GM23338 (cell line): ENCODE measurements around the gene ADAMTSL2.

Experiments used
- CREB1 ChIP-seq: fragments of 250-450 bp; sonication (Bioruptor Pico); IDR thresholded peaks from 2 replicates; pipeline ENCODE4 v1.5.0; 2020; ENCODE audit warnings: low read depth, mild to moderate bottlenecking, moderate library complexity
- EZH2 ChIP-seq: fragments of 200-600 bp; sonication (generic); IDR thresholded peaks from one replicate; pipeline ENCODE4 v1.8.0; 2017; ENCODE audit warnings: antibody characterized with exemption, mild to moderate bottlenecking, low read depth; ENCODE audit not compliant: unreplicated experiment
- EZH2phosphoT487 ChIP-seq: fragments of 200-600 bp; sonication (generic); IDR thresholded peaks from one replicate; pipeline ENCODE4 v1.8.1; 2018; ENCODE audit warnings: antibody characterized with exemption; ENCODE audit not compliant: unreplicated experiment
- JUNB ChIP-seq: IDR thresholded peaks from one replicate; pipeline ENCODE4 v1.6.1; 2016; ENCODE audit warnings: antibody characterized with exemption; ENCODE audit not compliant: unreplicated experiment
- NANOG ChIP-seq: IDR thresholded peaks from 2 replicates; pipeline ENCODE4 v1.6.1; 2016; ENCODE audit warnings: antibody characterized with exemption, borderline replicate concordance
- POLR2AphosphoS5 ChIP-seq: IDR thresholded peaks from 2 replicates; pipeline ENCODE4 v1.6.1; 2016; ENCODE audit warnings: antibody characterized with exemption, low read depth
- ZNF114 ChIP-seq: fragments of 250-450 bp; sonication (Bioruptor Pico); IDR thresholded peaks from 2 replicates; pipeline ENCODE4 v1.5.0; 2020; ENCODE audit warnings: mild to moderate bottlenecking, moderate library complexity
- ZNF331 ChIP-seq: fragments of 250-450 bp; sonication (Bioruptor Pico); IDR thresholded peaks from 2 replicates; pipeline ENCODE4 v1.5.0; 2020; ENCODE audit warnings: low read depth, mild to moderate bottlenecking, moderate library complexity
- TF ChIP-seq, protein P1 (sequence below), 2 experiments: fragments of 200-600 bp in 1 of 2; sonication (generic) in 1 of 2; conservative IDR thresholded peaks; 2 replicates each; pipeline versions ENCODE4 v1.5.1 to v1.6.1; 2016 to 2017; ENCODE audit warnings: antibody characterized with exemption in 2 of 2, low read depth in 2 of 2, mild to moderate bottlenecking in 2 of 2, moderate library complexity in 1 of 2
- TF ChIP-seq, protein P2 (sequence below): IDR thresholded peaks from one replicate; pipeline ENCODE4 v1.6.1; 2018; ENCODE audit warnings: antibody characterized with exemption; ENCODE audit not compliant: unreplicated experiment
- TF ChIP-seq, protein P3 (sequence below): IDR thresholded peaks from 2 replicates; pipeline ENCODE4 v1.6.1; 2016; ENCODE audit warnings: antibody characterized with exemption

DNA sequence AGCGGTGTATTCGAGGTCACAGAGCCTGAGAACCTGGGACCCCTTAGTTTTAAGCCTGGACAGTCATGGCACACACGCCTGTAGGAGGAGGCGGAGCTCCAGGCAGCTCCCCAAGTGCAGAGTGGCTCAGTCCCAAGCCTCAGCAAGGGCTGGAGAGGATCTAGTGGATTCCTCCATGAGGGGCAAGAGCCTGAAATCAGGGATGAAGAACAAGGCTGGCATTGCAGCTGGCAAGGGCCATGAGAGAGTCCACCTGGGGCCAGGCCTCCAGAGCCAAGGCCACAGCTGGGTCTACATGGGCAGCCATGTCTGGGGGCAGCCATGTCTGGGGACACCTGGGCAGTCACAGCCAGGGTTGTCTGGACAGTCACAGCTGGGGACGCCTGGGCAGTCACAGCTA lies 21.9 kb downstream of the ADAMTSL2 start:
- TF ChIP-seq, protein P1, sequence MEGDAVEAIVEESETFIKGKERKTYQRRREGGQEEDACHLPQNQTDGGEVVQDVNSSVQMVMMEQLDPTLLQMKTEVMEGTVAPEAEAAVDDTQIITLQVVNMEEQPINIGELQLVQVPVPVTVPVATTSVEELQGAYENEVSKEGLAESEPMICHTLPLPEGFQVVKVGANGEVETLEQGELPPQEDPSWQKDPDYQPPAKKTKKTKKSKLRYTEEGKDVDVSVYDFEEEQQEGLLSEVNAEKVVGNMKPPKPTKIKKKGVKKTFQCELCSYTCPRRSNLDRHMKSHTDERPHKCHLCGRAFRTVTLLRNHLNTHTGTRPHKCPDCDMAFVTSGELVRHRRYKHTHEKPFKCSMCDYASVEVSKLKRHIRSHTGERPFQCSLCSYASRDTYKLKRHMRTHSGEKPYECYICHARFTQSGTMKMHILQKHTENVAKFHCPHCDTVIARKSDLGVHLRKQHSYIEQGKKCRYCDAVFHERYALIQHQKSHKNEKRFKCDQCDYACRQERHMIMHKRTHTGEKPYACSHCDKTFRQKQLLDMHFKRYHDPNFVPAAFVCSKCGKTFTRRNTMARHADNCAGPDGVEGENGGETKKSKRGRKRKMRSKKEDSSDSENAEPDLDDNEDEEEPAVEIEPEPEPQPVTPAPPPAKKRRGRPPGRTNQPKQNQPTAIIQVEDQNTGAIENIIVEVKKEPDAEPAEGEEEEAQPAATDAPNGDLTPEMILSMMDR (conservative IDR thresholded peaks at IDR 0.05; ENCODE audit: low read depth in 2 of 2), result no peak
- TF ChIP-seq JUNB (no peak), POLR2AphosphoS5 (no peak), EZH2 (no peak), EZH2phosphoT487 (no peak), NANOG (no peak), ZNF114 (CRISPR knock-in tag) (no peak), CREB1 (CRISPR knock-in tag) (no peak), ZNF331 (CRISPR knock-in tag) (no peak)
- TF ChIP-seq, protein P2, sequence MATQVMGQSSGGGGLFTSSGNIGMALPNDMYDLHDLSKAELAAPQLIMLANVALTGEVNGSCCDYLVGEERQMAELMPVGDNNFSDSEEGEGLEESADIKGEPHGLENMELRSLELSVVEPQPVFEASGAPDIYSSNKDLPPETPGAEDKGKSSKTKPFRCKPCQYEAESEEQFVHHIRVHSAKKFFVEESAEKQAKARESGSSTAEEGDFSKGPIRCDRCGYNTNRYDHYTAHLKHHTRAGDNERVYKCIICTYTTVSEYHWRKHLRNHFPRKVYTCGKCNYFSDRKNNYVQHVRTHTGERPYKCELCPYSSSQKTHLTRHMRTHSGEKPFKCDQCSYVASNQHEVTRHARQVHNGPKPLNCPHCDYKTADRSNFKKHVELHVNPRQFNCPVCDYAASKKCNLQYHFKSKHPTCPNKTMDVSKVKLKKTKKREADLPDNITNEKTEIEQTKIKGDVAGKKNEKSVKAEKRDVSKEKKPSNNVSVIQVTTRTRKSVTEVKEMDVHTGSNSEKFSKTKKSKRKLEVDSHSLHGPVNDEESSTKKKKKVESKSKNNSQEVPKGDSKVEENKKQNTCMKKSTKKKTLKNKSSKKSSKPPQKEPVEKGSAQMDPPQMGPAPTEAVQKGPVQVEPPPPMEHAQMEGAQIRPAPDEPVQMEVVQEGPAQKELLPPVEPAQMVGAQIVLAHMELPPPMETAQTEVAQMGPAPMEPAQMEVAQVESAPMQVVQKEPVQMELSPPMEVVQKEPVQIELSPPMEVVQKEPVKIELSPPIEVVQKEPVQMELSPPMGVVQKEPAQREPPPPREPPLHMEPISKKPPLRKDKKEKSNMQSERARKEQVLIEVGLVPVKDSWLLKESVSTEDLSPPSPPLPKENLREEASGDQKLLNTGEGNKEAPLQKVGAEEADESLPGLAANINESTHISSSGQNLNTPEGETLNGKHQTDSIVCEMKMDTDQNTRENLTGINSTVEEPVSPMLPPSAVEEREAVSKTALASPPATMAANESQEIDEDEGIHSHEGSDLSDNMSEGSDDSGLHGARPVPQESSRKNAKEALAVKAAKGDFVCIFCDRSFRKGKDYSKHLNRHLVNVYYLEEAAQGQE, result no peak
- TF ChIP-seq, protein P3, sequence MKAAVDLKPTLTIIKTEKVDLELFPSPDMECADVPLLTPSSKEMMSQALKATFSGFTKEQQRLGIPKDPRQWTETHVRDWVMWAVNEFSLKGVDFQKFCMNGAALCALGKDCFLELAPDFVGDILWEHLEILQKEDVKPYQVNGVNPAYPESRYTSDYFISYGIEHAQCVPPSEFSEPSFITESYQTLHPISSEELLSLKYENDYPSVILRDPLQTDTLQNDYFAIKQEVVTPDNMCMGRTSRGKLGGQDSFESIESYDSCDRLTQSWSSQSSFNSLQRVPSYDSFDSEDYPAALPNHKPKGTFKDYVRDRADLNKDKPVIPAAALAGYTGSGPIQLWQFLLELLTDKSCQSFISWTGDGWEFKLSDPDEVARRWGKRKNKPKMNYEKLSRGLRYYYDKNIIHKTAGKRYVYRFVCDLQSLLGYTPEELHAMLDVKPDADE, result no peak
